WTC11 (cell line): ENCODE data around the gene GPR17.

ENCODE experiments used
- CREM ChIP-seq: sonication (generic); formaldehyde crosslinking; IDR thresholded peaks from 2 replicates; pipeline ENCODE4 v1.8.1; 2022; ENCODE audit warnings: mild to moderate bottlenecking, missing genetic modification reagents, moderate library complexity
- TF ChIP-seq, protein P1 (sequence below): fragments of 200-600 bp; IDR thresholded peaks from 2 replicates; pipeline ENCODE4 v1.8.0; 2022; ENCODE audit warnings: antibody characterized with exemption
- TF ChIP-seq, protein P2 (sequence below): sonication (generic); formaldehyde crosslinking; IDR thresholded peaks from 2 replicates; pipeline ENCODE4 v1.8.1; 2023; ENCODE audit warnings: mild to moderate bottlenecking, missing genetic modification reagents

DNA sequence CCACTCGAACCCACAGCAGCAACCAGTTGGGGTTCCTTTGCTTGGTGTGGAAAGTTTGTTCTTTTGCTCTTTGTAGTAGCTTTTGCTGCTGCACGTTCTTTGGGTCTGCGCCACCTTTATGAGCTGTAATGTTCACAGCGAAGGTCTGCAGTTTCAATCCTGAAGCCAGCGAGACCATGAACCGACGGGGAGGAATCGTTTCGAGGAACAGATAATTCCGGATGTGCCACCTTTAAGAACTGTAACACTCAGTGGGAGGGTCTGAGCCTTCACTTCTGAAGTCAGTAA, 14.3 kb downstream of the GPR17 start:
- TF ChIP-seq, protein P1, sequence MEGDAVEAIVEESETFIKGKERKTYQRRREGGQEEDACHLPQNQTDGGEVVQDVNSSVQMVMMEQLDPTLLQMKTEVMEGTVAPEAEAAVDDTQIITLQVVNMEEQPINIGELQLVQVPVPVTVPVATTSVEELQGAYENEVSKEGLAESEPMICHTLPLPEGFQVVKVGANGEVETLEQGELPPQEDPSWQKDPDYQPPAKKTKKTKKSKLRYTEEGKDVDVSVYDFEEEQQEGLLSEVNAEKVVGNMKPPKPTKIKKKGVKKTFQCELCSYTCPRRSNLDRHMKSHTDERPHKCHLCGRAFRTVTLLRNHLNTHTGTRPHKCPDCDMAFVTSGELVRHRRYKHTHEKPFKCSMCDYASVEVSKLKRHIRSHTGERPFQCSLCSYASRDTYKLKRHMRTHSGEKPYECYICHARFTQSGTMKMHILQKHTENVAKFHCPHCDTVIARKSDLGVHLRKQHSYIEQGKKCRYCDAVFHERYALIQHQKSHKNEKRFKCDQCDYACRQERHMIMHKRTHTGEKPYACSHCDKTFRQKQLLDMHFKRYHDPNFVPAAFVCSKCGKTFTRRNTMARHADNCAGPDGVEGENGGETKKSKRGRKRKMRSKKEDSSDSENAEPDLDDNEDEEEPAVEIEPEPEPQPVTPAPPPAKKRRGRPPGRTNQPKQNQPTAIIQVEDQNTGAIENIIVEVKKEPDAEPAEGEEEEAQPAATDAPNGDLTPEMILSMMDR, result no peak
- TF ChIP-seq CREM (CRISPR knock-in tag), result no peak
- TF ChIP-seq, protein P2, sequence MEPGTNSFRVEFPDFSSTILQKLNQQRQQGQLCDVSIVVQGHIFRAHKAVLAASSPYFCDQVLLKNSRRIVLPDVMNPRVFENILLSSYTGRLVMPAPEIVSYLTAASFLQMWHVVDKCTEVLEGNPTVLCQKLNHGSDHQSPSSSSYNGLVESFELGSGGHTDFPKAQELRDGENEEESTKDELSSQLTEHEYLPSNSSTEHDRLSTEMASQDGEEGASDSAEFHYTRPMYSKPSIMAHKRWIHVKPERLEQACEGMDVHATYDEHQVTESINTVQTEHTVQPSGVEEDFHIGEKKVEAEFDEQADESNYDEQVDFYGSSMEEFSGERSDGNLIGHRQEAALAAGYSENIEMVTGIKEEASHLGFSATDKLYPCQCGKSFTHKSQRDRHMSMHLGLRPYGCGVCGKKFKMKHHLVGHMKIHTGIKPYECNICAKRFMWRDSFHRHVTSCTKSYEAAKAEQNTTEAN (CRISPR knock-in tag), result no peak
